SKM-1 treated with dmso at 0.1 percent for 144 hours (cell line): Measurements from ENCODE around the gene SH3PXD2A.

ENCODE experiments used
- DNase-seq: peaks from one replicate; lab custom pipeline; 2025; ENCODE audit not compliant: unreplicated experiment; lab: John Stamatoyannopoulos, UW

The SH3PXD2A gene

DNA sequence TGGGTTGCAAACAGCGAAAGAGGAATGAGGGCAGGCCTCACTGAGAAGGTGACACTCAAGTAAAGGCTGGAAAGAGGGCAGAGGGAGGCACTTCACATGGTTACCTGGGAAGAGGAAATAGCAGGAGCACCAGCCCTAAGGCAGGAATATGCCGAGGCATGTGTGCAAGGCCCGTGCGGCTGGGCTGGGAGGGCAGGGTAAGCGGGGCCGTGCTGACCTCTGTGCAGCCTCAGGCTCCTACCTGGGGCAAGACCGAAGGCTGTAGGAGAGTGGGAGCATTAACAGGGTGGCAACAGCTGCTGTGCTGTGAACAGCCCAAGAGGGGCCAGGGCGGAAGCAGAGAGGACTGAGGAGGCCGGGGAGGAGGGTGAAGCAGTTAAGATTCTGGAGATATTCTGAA lies 24.0 kb upstream of the SH3PXD2A start:
- no peak for DNase-seq

DNA sequence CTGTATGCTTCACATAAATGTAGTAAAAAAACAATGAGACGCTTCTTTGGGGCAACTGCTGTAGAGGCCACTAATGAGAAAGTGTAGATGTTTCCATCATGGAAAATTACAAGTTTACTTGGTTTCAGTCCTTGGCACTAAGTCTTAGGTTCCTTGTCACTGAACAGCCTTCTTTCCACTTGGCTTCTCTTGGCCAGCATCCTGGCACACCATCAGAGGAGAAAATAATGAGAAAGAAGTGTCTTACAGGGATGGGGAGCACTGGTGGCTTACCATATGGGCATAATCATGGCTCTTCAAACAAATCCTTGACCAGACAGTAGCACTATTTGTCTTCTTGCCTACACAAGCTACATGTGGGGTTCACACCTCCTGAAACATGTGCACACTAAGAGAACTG lies 22.5 kb upstream of the SH3PXD2A start:
- no peak for DNase-seq

DNA sequence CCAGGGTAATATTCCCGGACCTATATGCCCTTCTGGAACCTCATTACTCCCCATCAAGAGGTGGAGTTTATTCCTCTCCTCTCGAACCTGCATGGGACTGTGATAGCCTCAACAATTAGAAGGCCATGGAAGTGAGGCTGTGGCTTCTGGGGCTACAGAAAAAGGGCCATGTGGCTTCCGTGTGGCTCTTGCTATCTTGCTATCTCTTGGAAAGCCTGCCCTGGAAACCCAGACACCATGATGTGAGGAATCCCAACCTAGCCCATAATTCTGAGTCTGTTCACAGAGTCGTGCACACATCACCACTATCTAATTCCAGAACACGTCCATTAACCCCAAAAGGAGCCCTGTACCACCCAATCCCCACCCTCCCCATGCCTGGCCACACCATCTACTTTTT lies 20.8 kb upstream of the SH3PXD2A start:
- no peak for DNase-seq

DNA sequence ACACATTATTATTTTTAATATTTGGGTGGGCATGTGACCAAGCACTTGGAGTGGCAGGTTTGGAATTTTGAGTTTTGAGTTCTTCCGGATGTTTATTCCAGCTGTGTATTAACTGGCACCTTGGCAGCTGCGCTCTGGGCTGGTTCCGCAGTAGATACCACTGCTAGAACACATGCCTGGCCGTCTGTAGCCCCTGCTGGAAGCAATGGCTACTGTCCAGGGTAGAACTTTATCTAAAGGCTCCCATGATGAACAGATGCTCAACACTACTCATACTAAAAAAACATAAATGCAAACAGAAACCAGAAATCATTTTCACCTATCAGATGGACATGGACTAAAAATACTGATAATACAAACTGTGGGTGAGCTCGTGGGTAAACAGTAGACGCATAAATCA lies 19.4 kb upstream of the SH3PXD2A start:
- DNase-seq: no peak

DNA sequence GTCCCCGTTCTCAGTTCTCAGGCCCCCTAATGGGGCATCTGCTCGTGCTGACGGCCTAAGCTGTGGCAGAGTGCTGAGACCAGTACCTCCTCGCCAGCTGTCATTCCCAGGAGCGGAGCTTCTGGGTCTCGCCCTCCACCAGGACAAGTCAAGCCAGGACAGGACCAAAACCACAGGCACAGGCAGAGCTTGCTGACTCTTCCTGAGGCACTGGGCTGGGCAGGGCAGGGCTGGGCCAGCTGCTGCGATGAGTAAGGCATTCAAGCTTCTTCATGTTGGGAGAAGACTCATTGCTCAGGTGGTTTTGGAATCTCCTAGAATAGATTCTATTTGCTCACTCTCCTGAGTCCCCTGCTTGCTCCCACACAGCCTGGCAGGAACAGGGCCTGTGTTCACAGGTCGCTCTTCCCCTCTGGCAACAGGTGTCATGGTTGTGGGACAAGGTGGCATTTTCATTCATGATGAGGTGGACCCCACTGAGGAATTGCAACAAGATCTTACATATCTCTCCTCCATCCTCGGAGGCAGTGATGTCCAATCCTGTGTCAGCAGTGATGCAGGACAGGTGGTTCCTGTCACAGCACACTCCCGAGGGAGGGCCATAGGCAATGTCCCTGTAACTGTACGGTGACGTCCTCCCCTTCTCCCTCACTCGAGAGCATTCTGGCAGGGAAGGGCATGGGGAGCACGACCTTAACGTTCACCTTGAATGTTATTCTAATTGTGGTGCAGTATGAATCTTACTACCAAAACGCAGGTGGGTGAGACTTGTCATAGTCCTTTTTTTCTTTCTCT lies 17.0 kb upstream of the SH3PXD2A start:
- no peak for DNase-seq

DNA sequence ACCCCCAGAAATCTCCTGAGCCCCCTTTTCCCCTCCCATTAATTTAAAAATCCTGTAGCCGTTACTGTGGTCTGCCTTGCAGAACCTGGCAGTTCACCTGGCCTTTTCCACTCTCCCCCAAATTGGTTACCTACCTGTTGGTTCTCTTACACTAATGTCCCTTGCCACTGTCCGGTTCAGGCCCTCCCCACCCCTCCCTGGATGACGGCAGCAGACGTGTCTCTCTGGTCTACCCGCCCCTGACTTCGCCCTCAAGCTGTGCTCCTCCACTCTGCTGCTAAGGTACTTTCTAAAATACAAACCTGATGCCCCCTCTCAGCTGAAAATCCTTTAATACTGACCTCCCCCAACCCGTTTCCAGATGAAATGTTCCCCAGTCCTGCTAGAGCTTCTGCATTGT lies 15.6 kb upstream of the SH3PXD2A start:
- no peak for DNase-seq

DNA sequence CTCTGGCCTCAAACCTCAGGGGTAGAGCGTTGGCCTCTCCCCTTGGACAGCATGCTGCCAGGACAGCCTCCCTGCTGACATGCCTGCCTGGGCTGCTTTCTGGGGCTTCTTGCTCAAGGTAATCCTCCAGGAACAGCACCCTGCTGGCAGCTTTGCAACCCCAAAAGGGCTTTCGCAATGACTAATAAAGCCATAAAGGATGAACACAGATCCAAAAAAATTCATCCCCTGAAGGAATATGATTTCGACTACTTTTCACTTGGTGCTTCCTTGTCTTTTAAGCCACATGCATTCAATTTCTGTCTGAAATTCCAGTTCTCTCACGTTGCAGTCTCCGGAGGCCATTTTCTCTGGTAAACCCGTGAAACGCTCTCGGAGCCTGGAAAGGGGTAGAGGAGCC lies 15.1 kb upstream of the SH3PXD2A start:
- no peak for DNase-seq

DNA sequence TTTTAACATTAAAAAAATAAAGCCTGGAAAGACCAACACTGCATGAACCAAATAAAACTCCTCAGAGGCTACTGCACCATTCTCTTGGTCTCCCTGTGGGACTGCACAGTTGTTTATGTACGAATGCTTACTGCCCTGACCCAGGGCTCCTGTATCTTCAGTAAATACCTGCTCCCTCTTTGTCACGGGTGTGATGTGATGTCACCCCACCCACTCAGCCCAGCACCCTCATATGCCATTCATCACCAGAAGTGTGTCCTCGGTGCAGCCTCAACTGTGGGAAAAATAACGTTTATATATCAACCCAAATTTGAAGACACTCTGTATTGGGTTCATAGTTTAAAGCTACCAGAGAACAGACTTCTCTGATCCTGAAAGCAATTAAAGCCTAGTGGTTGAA lies 14.0 kb upstream of the SH3PXD2A start:
- DNase-seq: no peak

DNA sequence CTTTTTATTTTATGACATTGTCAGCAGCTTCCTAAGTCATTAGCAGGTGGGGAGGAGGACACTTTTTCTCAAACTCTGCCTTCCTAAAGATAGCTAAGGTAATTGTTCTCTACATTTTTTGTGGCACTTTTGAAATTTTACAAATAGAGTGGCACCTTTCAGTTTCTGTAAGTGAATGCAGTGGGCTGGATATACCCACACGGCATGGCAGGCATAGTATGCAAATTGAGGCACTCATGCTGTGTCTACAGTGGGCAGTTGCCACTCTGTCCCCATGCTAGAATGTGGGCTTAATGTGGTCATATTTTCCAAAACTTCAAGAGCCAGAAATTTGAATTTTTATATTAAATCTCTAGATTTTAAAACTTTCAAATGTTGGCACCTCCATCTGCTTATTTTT lies 12.8 kb upstream of the SH3PXD2A start:
- DNase-seq: no peak

DNA sequence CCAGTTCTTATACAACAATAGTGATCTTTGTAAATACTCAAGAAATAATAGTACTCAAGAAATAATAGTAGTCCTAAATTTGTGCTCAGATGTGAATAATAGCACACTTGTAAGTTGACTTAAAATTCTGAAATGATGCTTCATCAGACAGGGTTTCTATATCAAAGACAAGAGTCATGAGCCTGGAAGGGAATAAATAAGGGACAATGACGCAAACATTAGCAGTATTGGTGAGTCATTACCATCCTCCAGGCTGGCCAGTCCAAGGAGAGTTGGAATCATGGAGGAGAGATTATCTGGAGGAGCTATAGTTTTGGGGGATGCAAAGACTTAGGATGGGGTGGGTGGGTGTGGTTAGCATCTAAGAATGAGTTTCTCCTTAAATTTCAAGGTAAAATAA lies 6.1 kb upstream of the SH3PXD2A start:
- DNase-seq: no peak

DNA sequence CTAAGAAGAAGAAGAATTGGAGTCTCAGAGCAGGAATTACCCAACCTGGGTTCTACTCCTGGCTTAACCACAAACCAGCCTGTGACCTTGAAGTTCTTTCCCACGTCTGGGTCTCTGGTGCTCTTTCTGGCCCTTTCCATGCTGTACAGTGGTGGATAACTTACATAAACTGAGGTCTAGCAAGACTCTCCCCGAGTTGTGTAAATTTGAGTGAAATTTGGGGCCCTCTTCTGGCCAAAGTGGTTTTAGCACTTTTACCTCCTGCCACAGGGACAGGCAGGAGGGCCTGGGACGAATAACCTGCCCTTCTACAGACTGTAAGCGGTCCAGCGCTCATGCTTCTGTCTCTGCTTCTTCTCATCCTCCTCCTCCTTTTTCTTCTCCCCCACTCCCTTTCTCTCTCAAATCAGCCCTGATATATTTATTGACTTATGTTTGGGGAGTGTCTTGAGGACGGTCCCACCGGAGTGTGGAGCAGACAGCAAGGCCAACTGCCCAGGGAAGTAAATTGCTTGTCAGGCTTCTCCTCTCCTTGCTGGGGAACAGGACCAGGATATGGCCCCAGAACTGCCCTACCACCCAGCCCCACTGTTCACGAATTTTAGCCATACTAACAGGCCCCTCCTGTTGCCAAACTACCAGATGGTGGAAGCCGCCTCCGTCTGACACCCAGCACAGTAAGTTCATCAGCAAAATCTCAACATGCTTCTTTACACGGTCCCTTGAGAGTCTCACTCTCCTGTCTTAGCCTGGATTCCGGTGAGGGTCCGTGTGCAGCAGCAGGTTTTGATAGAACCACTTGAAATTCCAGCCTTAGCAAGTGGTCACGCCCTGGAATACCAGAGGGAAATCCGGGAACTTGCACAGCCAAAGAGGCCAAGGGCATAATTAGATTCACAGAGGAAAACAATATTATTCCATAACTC lies 4.0 kb upstream of the SH3PXD2A start:
- peak; percentile 63 for DNase-seq

DNA sequence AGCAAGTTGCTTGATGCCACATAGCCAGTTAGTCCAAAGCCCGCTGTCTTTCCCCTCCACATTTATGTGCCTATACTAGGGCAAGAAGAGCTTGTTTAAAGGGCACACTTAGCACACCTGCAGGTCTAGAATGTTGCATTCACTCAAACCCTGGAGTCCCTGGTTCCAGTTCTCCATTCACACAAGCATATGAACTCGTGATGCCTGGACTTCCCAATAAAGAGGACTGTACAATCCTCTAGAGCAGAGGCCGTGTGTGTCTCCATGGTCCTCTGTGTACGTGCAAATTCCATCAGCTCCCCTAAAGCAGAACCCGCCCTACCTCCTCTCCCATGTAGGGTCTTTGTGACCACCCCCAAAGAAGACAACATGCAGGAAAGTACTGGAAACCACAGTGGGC lies 3.0 kb upstream of the SH3PXD2A start:
- DNase-seq: no peak

DNA sequence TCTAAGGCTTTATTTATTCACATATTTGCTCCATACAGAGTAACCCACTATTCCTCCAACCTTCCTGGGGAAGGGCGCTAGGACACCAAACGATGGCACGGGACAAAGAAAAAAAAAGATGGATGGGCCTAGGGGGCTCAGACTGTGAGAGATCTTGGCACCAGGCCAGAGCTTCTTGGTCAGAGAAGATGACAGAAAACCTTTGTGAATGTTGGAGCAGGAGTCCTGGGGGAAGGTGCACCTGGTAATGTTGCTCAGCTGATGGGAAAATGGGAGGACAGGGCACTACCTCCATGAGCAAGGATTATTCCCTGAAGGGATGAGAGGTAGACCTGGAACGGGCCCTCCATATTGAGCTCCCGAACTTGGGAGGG lies 1.4 kb upstream of the SH3PXD2A start:
- DNase-seq: no peak

DNA sequence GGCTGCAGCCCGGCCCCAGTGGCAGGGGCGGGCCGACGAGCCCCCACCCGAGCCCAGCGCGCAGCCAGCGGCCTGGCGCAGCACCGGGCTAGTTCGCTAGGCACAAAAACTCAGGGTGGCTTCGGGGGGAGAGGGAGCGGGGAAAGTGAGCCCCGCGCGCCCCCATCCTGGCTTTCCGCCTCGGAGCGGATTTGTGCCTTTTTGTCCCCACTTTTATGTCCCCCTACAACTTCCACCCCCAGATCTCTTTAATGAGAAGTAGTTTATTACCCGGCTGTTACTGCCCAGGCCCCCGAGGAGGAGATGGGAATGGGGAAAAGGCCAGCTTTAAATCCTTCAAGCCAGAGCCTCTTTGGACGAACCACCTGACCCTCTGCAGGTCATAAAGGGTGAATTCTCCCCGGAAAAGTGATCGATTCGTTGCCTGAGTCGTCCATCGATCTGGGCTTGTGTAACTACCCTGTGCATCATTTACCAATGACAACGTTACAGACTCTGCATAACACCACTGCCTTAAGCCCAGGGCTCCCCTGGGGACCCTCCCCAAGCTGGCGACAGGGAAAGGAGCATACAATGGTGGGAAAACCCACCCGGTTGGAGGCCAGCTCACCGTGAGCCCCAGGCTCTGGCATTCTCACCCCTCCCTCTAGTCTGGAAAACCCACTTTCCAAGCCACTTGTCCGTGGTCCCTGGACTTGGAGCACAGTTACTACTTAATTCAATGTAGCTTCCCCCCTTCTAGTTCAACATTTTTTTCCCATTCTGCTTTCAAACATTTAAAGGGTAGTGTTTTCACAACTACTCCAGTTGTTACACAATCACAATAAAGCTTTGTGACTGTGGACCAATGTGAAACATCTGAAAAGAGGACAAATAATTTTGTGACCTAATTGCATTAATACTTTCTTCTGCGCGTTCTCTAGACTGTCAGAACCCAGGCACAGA lies 748 bp upstream of the SH3PXD2A start:
- DNase-seq: peak; percentile 14

DNA sequence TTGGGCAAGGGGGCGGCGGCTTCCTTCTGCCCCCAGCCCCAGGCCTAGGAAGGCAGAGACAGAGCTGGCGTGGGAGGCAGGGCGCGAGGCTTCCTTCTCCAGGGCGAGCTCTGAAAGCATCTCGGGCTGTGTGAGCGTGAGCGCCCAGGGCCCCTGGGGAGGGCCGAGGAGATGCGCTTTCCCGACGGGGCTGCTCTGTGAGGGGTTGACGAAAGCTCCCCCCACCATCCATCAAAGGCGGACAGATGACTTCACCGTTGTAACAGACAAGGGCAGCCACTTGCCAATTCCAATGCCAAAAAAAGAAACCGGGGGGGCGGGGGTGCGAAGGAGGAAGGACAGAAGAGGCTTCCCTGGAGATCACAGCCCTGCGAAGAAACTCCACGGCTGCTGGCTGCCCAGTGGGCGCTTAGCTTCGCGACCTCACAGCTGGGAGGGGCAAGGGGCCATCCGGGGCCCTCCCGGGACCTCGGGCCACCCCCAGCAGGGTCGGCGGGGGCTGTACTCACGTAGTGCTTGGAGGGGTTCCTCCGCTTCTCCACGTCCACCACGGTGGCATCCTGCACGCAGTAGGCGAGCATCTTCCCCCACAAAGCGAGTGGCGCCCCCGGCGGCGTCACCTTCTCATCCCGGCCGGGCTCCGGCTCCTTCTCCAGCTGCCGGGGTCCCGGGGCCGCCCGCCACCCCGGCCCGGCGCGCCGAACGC lies 537 bp downstream of the SH3PXD2A start:
- DNase-seq: no peak

DNA sequence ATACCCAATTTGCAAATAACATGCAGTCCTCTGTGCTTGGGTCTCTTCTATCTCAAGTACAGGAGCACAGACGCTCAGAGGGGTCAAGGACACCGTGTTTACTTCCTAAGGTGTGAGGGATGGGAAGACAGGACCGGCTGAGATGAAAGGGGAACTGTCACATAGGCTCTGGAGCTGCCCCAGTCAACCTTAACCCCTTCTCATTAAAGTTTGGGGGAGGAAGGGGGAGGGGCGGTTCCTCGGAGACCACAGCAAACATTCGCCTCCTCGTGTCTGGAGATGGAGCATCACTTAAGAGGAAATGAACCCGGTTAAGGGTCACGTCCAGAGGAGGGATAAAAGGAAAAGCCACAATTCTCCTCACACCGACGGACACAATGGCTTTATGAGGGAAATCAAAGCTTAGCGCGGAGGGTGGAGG lies 1.1 kb downstream of the SH3PXD2A start:
- DNase-seq: no peak

DNA sequence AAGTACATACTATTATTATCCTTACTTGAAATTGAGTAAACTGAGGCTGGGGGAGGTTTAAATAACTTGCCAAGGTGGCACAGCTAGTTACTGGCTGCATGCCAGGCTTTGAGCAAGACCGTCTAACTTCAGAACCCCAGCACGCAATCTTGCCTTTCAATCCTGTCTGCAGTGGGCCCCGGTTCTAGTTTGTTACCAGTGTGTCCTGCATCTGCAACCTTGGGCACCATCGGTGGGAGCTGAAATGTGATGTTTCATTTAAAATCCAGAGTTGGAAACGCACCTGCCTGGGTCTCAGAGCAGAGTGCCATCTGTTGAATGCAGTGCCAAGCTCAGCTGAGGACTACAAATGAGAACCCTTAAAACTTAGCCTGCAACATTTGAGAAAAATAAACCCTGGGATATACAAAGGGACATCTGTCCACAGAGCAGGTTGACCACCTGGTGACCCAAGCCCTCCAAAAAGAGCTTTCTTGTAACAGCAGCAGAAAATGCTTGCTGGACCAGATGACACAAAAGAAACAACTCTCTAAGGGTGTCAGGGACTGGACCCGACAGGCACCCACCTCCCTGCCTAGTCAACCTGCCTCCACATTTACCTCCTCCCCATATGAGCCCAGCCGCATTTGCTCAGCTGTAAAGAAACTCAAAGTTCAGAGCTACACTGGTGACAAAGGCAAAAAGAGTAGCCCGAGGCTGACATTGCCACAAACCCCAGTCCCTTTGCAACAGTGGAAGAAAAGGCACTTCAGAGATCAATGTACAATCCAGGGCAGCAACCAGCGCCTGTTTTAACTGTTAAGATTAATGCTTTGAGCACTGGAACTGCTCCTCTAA lies 1.7 kb downstream of the SH3PXD2A start:
- DNase-seq: no peak

DNA sequence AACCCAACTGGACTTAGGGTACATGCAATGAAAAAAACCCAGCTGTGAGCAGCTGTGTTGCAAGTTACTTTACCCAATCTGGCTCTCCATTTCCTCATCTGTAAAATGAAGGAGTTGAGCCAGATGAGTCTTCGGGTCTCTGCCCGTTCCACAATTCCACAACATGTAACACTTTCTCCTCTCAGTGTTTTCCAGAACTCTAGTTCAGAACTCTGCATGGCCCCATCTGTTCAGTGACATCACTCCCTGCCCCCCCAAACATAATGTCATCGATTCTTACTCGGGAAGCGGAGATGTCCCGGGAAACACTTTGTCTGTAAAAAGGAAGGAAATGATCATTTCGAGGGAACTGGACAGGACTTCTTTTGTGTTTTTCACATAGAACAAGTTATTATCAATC lies 2.5 kb downstream of the SH3PXD2A start:
- peak; percentile 36 for DNase-seq

DNA sequence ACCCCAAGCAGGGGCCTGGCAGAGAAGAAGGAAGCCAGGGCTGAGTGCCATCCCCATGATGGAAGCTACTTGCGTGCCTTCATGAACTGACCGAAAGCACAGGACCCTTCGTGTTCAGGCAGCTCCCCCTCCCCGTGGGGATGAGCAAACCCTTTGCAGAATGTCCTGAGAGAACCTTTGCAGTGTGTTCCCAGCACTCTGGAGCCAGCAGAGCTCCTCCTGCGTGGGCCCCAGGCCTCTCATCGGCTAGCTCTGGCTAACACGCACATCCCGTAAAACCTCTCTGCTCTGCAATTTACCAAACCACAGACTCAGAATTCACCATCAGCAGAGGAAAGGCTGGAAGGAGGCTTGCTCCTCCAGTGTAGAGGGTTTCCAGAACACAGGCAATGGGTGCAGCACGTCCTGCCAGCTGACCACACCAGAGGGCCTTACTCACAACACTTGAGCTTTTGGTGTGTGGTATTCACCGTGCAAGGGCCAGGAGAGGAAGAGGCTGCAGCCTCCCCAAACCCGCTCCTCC lies 3.1 kb downstream of the SH3PXD2A start:
- no peak for DNase-seq
